Measurements from ENCODE around the gene ZRANB3.

Gene ZRANB3

GRCh38 chr2:135475128-135475527 lies 55.9 kb downstream of the ZRANB3 start:
- no peak for TF ChIP-seq ZNF8 (CRISPR knock-in tag; IDR thresholded peaks at IDR 0.05)
- no peak for TF ChIP-seq ZFP3 (CRISPR knock-in tag; IDR thresholded peaks at IDR 0.05)
- no peak for TF ChIP-seq POU6F1 (CRISPR knock-in tag; IDR thresholded peaks at IDR 0.05; ENCODE audit: borderline replicate concordance, low read depth)
- TF ChIP-seq PPARA (CRISPR knock-in tag; IDR thresholded peaks at IDR 0.05; ENCODE audit: borderline replicate concordance) = no peak
- no peak for ATAC-seq

GRCh38 chr2:135473567-135473966 lies 57.5 kb downstream of the ZRANB3 start:
- TF ChIP-seq GLIS3 (CRISPR knock-in tag; IDR thresholded peaks at IDR 0.05) = no peak
- ATAC-seq = peak; percentile 62; the same call in 1 of the 3 replicates

GRCh38 chr2:135471106-135471505 lies 59.9 kb downstream of the ZRANB3 start:
- no peak for TF ChIP-seq ZNF8 (CRISPR knock-in tag; IDR thresholded peaks at IDR 0.05)
- TF ChIP-seq ISL1 (CRISPR knock-in tag; IDR thresholded peaks at IDR 0.05) = no peak
- no peak for TF ChIP-seq CSDC2 (CRISPR knock-in tag; IDR thresholded peaks at IDR 0.05)
- no peak for TF ChIP-seq ZFP30 (CRISPR knock-in tag; IDR thresholded peaks at IDR 0.05)
- no peak for TF ChIP-seq PATZ1 (CRISPR knock-in tag; IDR thresholded peaks at IDR 0.05; ENCODE audit: borderline replicate concordance)
- TF ChIP-seq ZNF565 (CRISPR knock-in tag; conservative IDR thresholded peaks at IDR 0.05; ENCODE audit: low read depth) = no peak
- TF ChIP-seq CREB5 (CRISPR knock-in tag; IDR thresholded peaks at IDR 0.05; ENCODE audit: low read depth) = no peak
- TF ChIP-seq TCF4 (CRISPR knock-in tag; IDR thresholded peaks at IDR 0.05; ENCODE audit: borderline replicate concordance) = no peak
- ATAC-seq = no peak

- no peak for TF ChIP-seq TCF4 (CRISPR knock-in tag; IDR thresholded peaks at IDR 0.05; ENCODE audit: borderline replicate concordance)
- no peak for TF ChIP-seq CSRNP3 (CRISPR knock-in tag; IDR thresholded peaks at IDR 0.05)
- no peak for TF ChIP-seq PATZ1 (CRISPR knock-in tag; IDR thresholded peaks at IDR 0.05; ENCODE audit: borderline replicate concordance)
- TF ChIP-seq OSR1 (CRISPR knock-in tag; IDR thresholded peaks at IDR 0.05) = no peak
- TF ChIP-seq TOX (CRISPR knock-in tag; IDR thresholded peaks at IDR 0.05; ENCODE audit: borderline replicate concordance) = no peak
- TF ChIP-seq SNAI2 (CRISPR knock-in tag; IDR thresholded peaks at IDR 0.05) = no peak
These were observed 73.7 kb downstream of the ZRANB3 start for GRCh38 chr2:135457279-135457678.

GRCh38 chr2:135456835-135457234 lies 74.2 kb downstream of the ZRANB3 start:
- no peak for TF ChIP-seq ARNTL (CRISPR knock-in tag; IDR thresholded peaks at IDR 0.05; ENCODE audit: borderline replicate concordance, low read depth)
- ATAC-seq = no peak

More at GRCh38 chr2:135457279-135457678, 73.7 kb downstream of the ZRANB3 start:
- no peak for ATAC-seq

GRCh38 chr2:135456431-135456830 lies 74.6 kb downstream of the ZRANB3 start:
- ATAC-seq = no peak
- TF ChIP-seq CREB5 (CRISPR knock-in tag; IDR thresholded peaks at IDR 0.05; ENCODE audit: low read depth) (no peak), ZNF70 (CRISPR knock-in tag; IDR thresholded peaks at IDR 0.05) (no peak), SNAI2 (CRISPR knock-in tag; IDR thresholded peaks at IDR 0.05) (no peak), BACH2 (CRISPR knock-in tag; IDR thresholded peaks at IDR 0.05; ENCODE audit: borderline replicate concordance) (no peak), ZNF565 (CRISPR knock-in tag; conservative IDR thresholded peaks at IDR 0.05; ENCODE audit: low read depth) (no peak), CSRNP3 (CRISPR knock-in tag; IDR thresholded peaks at IDR 0.05) (no peak), ZFP30 (CRISPR knock-in tag; IDR thresholded peaks at IDR 0.05) (no peak), ESRRG (CRISPR knock-in tag; IDR thresholded peaks at IDR 0.05) (no peak), ARNTL (CRISPR knock-in tag; IDR thresholded peaks at IDR 0.05; ENCODE audit: borderline replicate concordance, low read depth) (no peak), POU6F1 (CRISPR knock-in tag; IDR thresholded peaks at IDR 0.05; ENCODE audit: borderline replicate concordance, low read depth) (no peak)

Measured in SK-N-SH treated with all-trans-retinoic acid at 6 μM for 48 hours (cell line).